Hepatocyte (in vitro differentiated cells): Measurements from ENCODE around the gene RNF39. TPM values are rescaled to one million over a fixed set of nuclear protein-coding genes. Genes with fewer than 3 reads are reported as not detected.
"Not testable (repeated sequence)": the region's sequence is repeated elsewhere in the genome, so short reads cannot be mapped to it uniquely, and the experiment has no call there.

Experiments used
- DNase-seq: peaks from one replicate; pipeline ENCODE4 v3.0.0-alpha.2; 2016; ENCODE audit warnings: low spot score
- H2AFZ ChIP-seq: fragments of 200-600 bp; sonication (generic); 2 replicates; pipeline ENCODE4 v1.6.0; 2016; ENCODE audit warnings: antibody characterized with exemption, mild to moderate bottlenecking
- H3K27ac ChIP-seq: fragments of 200-600 bp; sonication (generic); 2 replicates; pipeline ENCODE4 v1.5.1; 2016; ENCODE audit warnings: mild to moderate bottlenecking
- H3K27me3 ChIP-seq: fragments of 200-600 bp; sonication (generic); 2 replicates; pipeline ENCODE4 v1.6.1; 2016
- H3K36me3 ChIP-seq: fragments of 200-600 bp; sonication (generic); replicated peaks from 2 replicates; pipeline ENCODE4 v1.5.1; 2016; ENCODE audit warnings: low read depth; ENCODE audit not compliant: insufficient read depth
- H3K4me1 ChIP-seq: fragments of 200-600 bp; sonication (generic); 2 replicates; pipeline ENCODE4 v1.5.1; 2016; ENCODE audit warnings: mild to moderate bottlenecking, moderate library complexity; ENCODE audit not compliant: insufficient read depth
- H3K4me2 ChIP-seq: fragments of 200-600 bp; sonication (generic); 2 replicates; pipeline ENCODE4 v1.6.0; 2016
- H3K4me3 ChIP-seq: fragments of 200-600 bp; sonication (generic); 2 replicates; pipeline ENCODE4 v1.5.1; 2016; ENCODE audit warnings: mild to moderate bottlenecking
- H3K79me2 ChIP-seq: fragments of 200-600 bp; sonication (generic); 2 replicates; pipeline ENCODE4 v1.6.0; 2017; ENCODE audit warnings: mild to moderate bottlenecking
- H3K9me2 ChIP-seq: fragments of 200-600 bp; sonication (generic); replicated peaks from 2 replicates; pipeline ENCODE4 v1.6.0; 2017; ENCODE audit warnings: mild to moderate bottlenecking; ENCODE audit not compliant: insufficient read depth
- H3K9me3 ChIP-seq: fragments of 200-600 bp; sonication (generic); 2 replicates; pipeline ENCODE4 v1.5.1; 2016; ENCODE audit warnings: low read depth, mild to moderate bottlenecking
- H4K20me1 ChIP-seq: fragments of 200-600 bp; sonication (generic); 2 replicates; pipeline ENCODE4 v1.6.0; 2016; ENCODE audit warnings: mild to moderate bottlenecking; ENCODE audit not compliant: insufficient read depth, poor library complexity, severe bottlenecking
- CTCF ChIP-seq: fragments of 200-600 bp; sonication (generic); IDR thresholded peaks from 2 replicates; pipeline ENCODE4 v1.5.1; 2016; ENCODE audit warnings: antibody characterized with exemption, mild to moderate bottlenecking; ENCODE audit not compliant: poor library complexity
- EZH2 ChIP-seq: fragments of 200-600 bp; sonication (generic); IDR thresholded peaks from 2 replicates; pipeline ENCODE4 v1.6.1; 2016; ENCODE audit warnings: antibody characterized with exemption, mild to moderate bottlenecking, borderline replicate concordance
- EZH2phosphoT487 ChIP-seq: fragments of 200-600 bp; sonication (generic); IDR thresholded peaks from one replicate; pipeline ENCODE4 v1.6.1; 2018; ENCODE audit warnings: antibody characterized with exemption, mild to moderate bottlenecking, low read depth, moderate library complexity; ENCODE audit not compliant: unreplicated experiment, severe bottlenecking
- WGBS: methylation state at CpG from one replicate; pipeline ENCODE4 v1.1.6; 2016; ENCODE audit warnings: low lambda C conversion rate; ENCODE audit errors: missing lambda C conversion rate; 5-methylcytosine and 5-hydroxymethylcytosine counted together
- polyA plus RNA-seq: library from polyadenylated mRNA; unstranded; fragments of >200 nt; fragmentation: Nextera tagmentation; extraction: Ambion mirVana; gene quantifications from 2 replicates; pipeline ENCODE4 v1.2.1, GENCODE V29; 2016
- total RNA-seq: library from RNA; depleted of rRNA; stranded (reverse); fragments of >200 nt; gene quantifications from 2 replicates; pipeline ENCODE4 v1.2.3, GENCODE V29; 2014

The RNF39 gene
- total and polyA plus RNA-seq, 2 experiments from 2014 or later, result 0.73 to 3.3 TPM

GRCh38 chr6:30035784-30036183, 39.8 kb downstream of the RNF39 start:
- WGBS, result 93% methylated on average over 1 of the region's 1 CpG
- Histone ChIP-seq H3K9me3 (no peaks in the 10 kb centered on the region), H3K27me3 (no peaks in the 10 kb centered on the region), H4K20me1 (no peaks in the 10 kb centered on the region), H3K36me3 (no peaks in the 10 kb centered on the region), H3K27ac (no peak overlapping the region), H3K79me2 (no peaks in the 10 kb centered on the region), H2AFZ (no peak overlapping the region), H3K4me2 (no peak overlapping the region), H3K4me1 (no peaks in the 10 kb centered on the region), H3K4me3 (no peak overlapping the region), H3K9me2 (no peaks in the 10 kb centered on the region)
- no peak for DNase-seq
- no peak for TF ChIP-seq EZH2
- TF ChIP-seq CTCF, result no peak
- TF ChIP-seq EZH2phosphoT487, result no peak

GRCh38 chr6:30033440-30033839, 42.1 kb downstream of the RNF39 start:
- WGBS, result 91% methylated on average over 5 of the region's 5 CpGs
- not testable (repeated sequence) for DNase-seq, H3K4me2 ChIP-seq

GRCh38 chr6:30031381-30031780, 44.2 kb downstream of the RNF39 start:
- Histone ChIP-seq H3K27ac (no peak overlapping the region), H2AFZ (no peak overlapping the region), H3K79me2 (no peaks in the 10 kb centered on the region), H3K4me2 (no peak overlapping the region), H3K36me3 (no peaks in the 10 kb centered on the region), H3K27me3 (no peaks in the 10 kb centered on the region), H3K4me3 (no peak overlapping the region), H3K9me3 (no peaks in the 10 kb centered on the region), H3K9me2 (no peaks in the 10 kb centered on the region), H4K20me1 (no peaks in the 10 kb centered on the region), H3K4me1 (no peaks in the 10 kb centered on the region)
- TF ChIP-seq CTCF, result no peak
- DNase-seq, result no peak

More at GRCh38 chr6:30033440-30033839, 42.1 kb downstream of the RNF39 start:
- H3K27me3 ChIP-seq, H3K4me3 ChIP-seq, H3K4me1 ChIP-seq, H2AFZ ChIP-seq, H3K9me3 ChIP-seq, H3K9me2 ChIP-seq, H3K36me3 ChIP-seq, H3K79me2 ChIP-seq, H4K20me1 ChIP-seq, H3K27ac ChIP-seq: not testable (repeated sequence)

- no peaks in the 10 kb centered on the region for H4K20me1 ChIP-seq
- no peak overlapping the region for H3K4me2 ChIP-seq
- no peaks in the 10 kb centered on the region for H3K27me3 ChIP-seq
- H3K4me1 ChIP-seq, result no peaks in the 10 kb centered on the region
- TF ChIP-seq CTCF (no peak), EZH2 (no peak), EZH2phosphoT487 (no peak)
- DNase-seq, result no peak
- H3K9me2 ChIP-seq, result no peaks in the 10 kb centered on the region
- no peak overlapping the region for H2AFZ ChIP-seq
- no peak overlapping the region for H3K27ac ChIP-seq
- 96% methylated on average over 1 of the region's 1 CpG for WGBS
- H3K36me3 ChIP-seq, result no peaks in the 10 kb centered on the region
- no peaks in the 10 kb centered on the region for H3K9me3 ChIP-seq
- no peak overlapping the region for H3K4me3 ChIP-seq
- H3K79me2 ChIP-seq, result no peaks in the 10 kb centered on the region
These were observed 46.0 kb downstream of the RNF39 start for GRCh38 chr6:30029588-30029987.
